Endothelial cell of umbilical vein (primary cell): ENCODE measurements around the gene ATP8B3. TPM values are rescaled to one million over a fixed set of nuclear protein-coding genes. Genes with fewer than 3 reads are reported as not detected.

ENCODE experiments used
- BruUV-seq: library from RNA; stranded (reverse); fragments of 400-500 nt; replicated peaks from 2 replicates; lab custom pipeline; 2021; lab: Mats Ljungman, UMichigan
- CTCF ChIA-PET: fragments of 300-600, 350-600 bp; sonication (Branson Sonifier 250); formaldehyde crosslinking; loops from one replicate; lab custom pipeline; 2021; ENCODE audit warnings: antibody characterized with exemption, inconsistent platforms; lab: Charles Lee
- POLR2A ChIA-PET: fragments of 300-600, 350-600 bp; sonication (Branson Sonifier 250); formaldehyde crosslinking; loops from one replicate; lab custom pipeline; 2021; ENCODE audit warnings: antibody characterized with exemption, inconsistent platforms; lab: Charles Lee
- DNase-seq: peaks from one replicate; pipeline ENCODE4 v3.0.0-alpha.2; 2011; ENCODE audit warnings: low read depth, low spot score
- FAIRE-seq: peaks from 2 replicates; lab custom pipeline; 2011; peaks lifted over from hg19 to GRCh38; lab: Jason Lieb, UNC
- H2AFZ ChIP-seq: 2 replicates; pipeline ENCODE4 v1.6.0; 2012; ENCODE audit warnings: low read depth, low read length, control low read depth, inconsistent platforms
- H3K27ac ChIP-seq: 2 replicates; pipeline ENCODE4 v1.5.1; 2011; ENCODE audit warnings: low read depth, mild to moderate bottlenecking, control low read depth, low read length, moderate library complexity; ENCODE audit not compliant: insufficient read depth
- H3K27me3 ChIP-seq, 2 experiments: 2 replicates each; pipeline versions ENCODE4 v1.6.0 to v1.6.1; 2011; ENCODE audit warnings: low read length in 2 of 2, mixed read lengths in 1 of 2; ENCODE audit not compliant: control insufficient read depth in 2 of 2, insufficient read depth in 2 of 2
- H3K36me3 ChIP-seq, 2 experiments: 2 replicates in 1 of 2; 3 replicates in 1 of 2; pipeline ENCODE4 v1.5.1; 2011; ENCODE audit warnings: low read length in 2 of 2, mild to moderate bottlenecking in 1 of 2, moderate library complexity in 1 of 2; ENCODE audit not compliant: control insufficient read depth in 2 of 2, insufficient read depth in 2 of 2; ENCODE audit errors: extremely low read depth in 1 of 2
- H3K4me1 ChIP-seq: 3 replicates; pipeline ENCODE4 v1.5.1; 2011; ENCODE audit warnings: mild to moderate bottlenecking, low read length; ENCODE audit not compliant: control insufficient read depth, insufficient read depth; ENCODE audit errors: extremely low read depth
- H3K4me2 ChIP-seq: 2 replicates; pipeline ENCODE4 v1.6.1; 2011; ENCODE audit warnings: low read length, control low read depth, mixed read lengths; ENCODE audit not compliant: insufficient read depth
- H3K4me3 ChIP-seq, 3 experiments: fragments of 200-600 bp in 1 of 3; sonication (generic), shearing (Covaris generic) in 1 of 3; replicated peaks in 1 of 3; 2 replicates each; pipeline ENCODE4 v1.5.1; 2011 to 2016; ENCODE audit warnings: control low read depth in 3 of 3, low read length in 3 of 3, mild to moderate bottlenecking in 2 of 3, inconsistent platforms in 1 of 3, low read depth in 1 of 3, moderate library complexity in 1 of 3; ENCODE audit not compliant: insufficient read depth in 1 of 3
- H3K79me2 ChIP-seq: 2 replicates; pipeline ENCODE4 v1.6.0; 2012; ENCODE audit warnings: low read length, inconsistent platforms; ENCODE audit not compliant: control insufficient read depth, insufficient read depth
- H3K9ac ChIP-seq: replicated peaks from 2 replicates; pipeline ENCODE3; 2011; ENCODE audit warnings: low read length, control low read depth; ENCODE audit not compliant: insufficient read depth; ENCODE audit errors: extremely low read depth
- H3K9me1 ChIP-seq: replicated peaks from 3 replicates; pipeline ENCODE4 v1.6.0; 2011; ENCODE audit warnings: mild to moderate bottlenecking, low read length; ENCODE audit not compliant: control insufficient read depth, insufficient read depth; ENCODE audit errors: extremely low read depth
- H3K9me3 ChIP-seq: replicated peaks from 2 replicates; pipeline ENCODE4 v1.5.1; 2012; ENCODE audit warnings: low read length, inconsistent platforms; ENCODE audit not compliant: control insufficient read depth, insufficient read depth
- H4K20me1 ChIP-seq: replicated peaks from 2 replicates; pipeline ENCODE3; 2011; ENCODE audit warnings: mild to moderate bottlenecking, low read length; ENCODE audit not compliant: control insufficient read depth, insufficient read depth; ENCODE audit errors: extremely low read depth
- CTCF ChIP-seq, 2 donors: IDR thresholded peaks; 1 replicate in 1 of 2; 2 replicates in 1 of 2; pipeline ENCODE4 v1.5.1; 2011; ENCODE audit warnings: low read length in 2 of 2, mild to moderate bottlenecking in 2 of 2, moderate library complexity in 2 of 2, control low read depth in 1 of 2, inconsistent platforms in 1 of 2, low read depth in 1 of 2; ENCODE audit not compliant: insufficient read depth in 1 of 2; ENCODE audit errors: extremely low read depth in 1 of 2
- EZH2 ChIP-seq: IDR thresholded peaks from 2 replicates; pipeline ENCODE4 v1.6.1; 2012; ENCODE audit warnings: borderline replicate concordance, low read depth, mild to moderate bottlenecking, moderate library complexity, low read length, inconsistent platforms; ENCODE audit not compliant: severe bottlenecking
- JUN ChIP-seq: IDR thresholded peaks from 2 replicates; pipeline ENCODE4 v1.6.1; 2011; ENCODE audit warnings: borderline replicate concordance, low read depth; ENCODE audit not compliant: insufficient read length, insufficient read depth
- MAX ChIP-seq: IDR thresholded peaks from 2 replicates; pipeline ENCODE4 v1.6.1; 2011; ENCODE audit not compliant: insufficient read depth, insufficient read length
- POLR2A ChIP-seq: IDR thresholded peaks from 2 replicates; pipeline ENCODE4 v1.6.1; 2012; ENCODE audit warnings: low read depth, mild to moderate bottlenecking, control low read depth, low read length
- dilution Hi-C: fragments of 300-500 bp; cut with MboI; formaldehyde crosslinking; loops from one replicate; pipeline ENCODE4 v1.15.0; 2019; ENCODE audit warnings: low sequenced_read_pairs; ENCODE audit not compliant: extremely low pct_ligation_motif_present
- intact Hi-C: fragments of 100-400 bp; cut with micrococcal nuclease; formaldehyde crosslinking; loops from one replicate; pipeline ENCODE4 v1.10.0; 2022
- polyA plus RNA-seq, 4 experiments: library from polyadenylated mRNA; depleted of rRNA in 3 of 4; stranded (reverse) in 3 of 4; unstranded in 1 of 4; fragments of >200 nt; gene quantifications; 2 replicates each; pipeline versions ENCODE4 v1.2.1 to v1.2.3, GENCODE V29; 2011 to 2012; ENCODE audit warnings: missing spikeins in 1 of 4
- total RNA-seq: library from RNA; stranded (reverse); gene quantifications from 2 replicates; pipeline ENCODE4 v1.2.3, GENCODE V29; 2021

The ATP8B3 gene
- total and polyA plus RNA-seq, 2 donors (not counting 3 experiments of a cell fraction or from before 2014, with no cell fraction given), result 1.1 to 7.3 TPM

GRCh38 chr19:1850809-1851653, 39.0 kb upstream of the ATP8B3 start:
- dilution Hi-C loops (no loop called here), intact Hi-C loops (no loop called here)
- H3K9me1 ChIP-seq, result no peaks in the 10 kb centered on the region
- no peaks in the 10 kb centered on the region for H3K9me3 ChIP-seq
- no peak for TF ChIP-seq MAX
- BruUV-seq, result no TSS peak
- no peaks in the 10 kb centered on the region for H3K27me3 ChIP-seq
- FAIRE-seq (no peak), DNase-seq (no peak)
- no peaks in the 10 kb centered on the region for H3K36me3 ChIP-seq
- no peak overlapping the region for H3K4me2 ChIP-seq
- H3K4me1 ChIP-seq, result peaks cover 21% of the 10 kb centered on the region
- no peak overlapping the region for H3K27ac ChIP-seq
- no peak overlapping the region for H3K9ac ChIP-seq
- CTCF ChIA-PET, result no interaction called here
- no peaks in the 10 kb centered on the region for H4K20me1 ChIP-seq
- no peak overlapping the region for H2AFZ ChIP-seq
- POLR2A ChIA-PET, result no interaction called here
- H3K4me3 ChIP-seq, result no peak overlapping the region
- peaks cover 45% of the 10 kb centered on the region for H3K79me2 ChIP-seq

GRCh38 chr19:1849886-1850398, 37.9 kb upstream of the ATP8B3 start:
- TF ChIP-seq CTCF (IDR thresholded peaks at IDR 0.05; ENCODE audit: extremely low read depth in 1 of 2, insufficient read depth in 1 of 2, low read depth in 1 of 2, low read length in 2 of 2) (no peak), JUN (no peak), EZH2 (no peak), POLR2A (no peak)
- Histone ChIP-seq H3K4me2 (no peak overlapping the region), H3K4me1 (peaks cover 12% of the 10 kb centered on the region), H3K36me3 (peaks cover 0 to 2% of the 10 kb centered on the region in 2 experiments), H4K20me1 (no peaks in the 10 kb centered on the region), H2AFZ (no peak overlapping the region), H3K27ac (no peak overlapping the region), H3K27me3 (no peaks in the 10 kb centered on the region), H3K9me1 (no peaks in the 10 kb centered on the region), H3K9ac (no peak overlapping the region), H3K4me3 (no peak overlapping the region), H3K9me3 (no peaks in the 10 kb centered on the region), H3K79me2 (peaks cover 46% of the 10 kb centered on the region)
- DNase-seq (no peak), FAIRE-seq (no peak)
- intact Hi-C loops, result no loop called here
- dilution Hi-C loops, result no loop called here
- ChIA-PET POLR2A (no interaction called here), CTCF (interaction anchor here (1.3 to 1.7 kb wide), 2 partner anchors 12 to 15 kb away, joined by 4 to 9 read pairs; no protein-coding TSS in a partner anchor)
- no TSS peak for BruUV-seq
